ENCODE data around the gene GPR137C. TPM values are rescaled to one million over a fixed set of nuclear protein-coding genes. Genes with fewer than 3 reads are reported as not detected.

GPR137C gene
- total RNA-seq, 1 experiment from 2014 or later: 2.7 TPM

- CTCF ChIA-PET: no interaction called here
- DNase-seq (ENCODE audit: low spot score) (no peak), ATAC-seq (no peak)
- Mint-ChIP-seq H3K4me1 (peaks cover 8% of the 10 kb centered on the region), H3K4me3 (no peak overlapping the region), H3K9me3 (no peaks in the 10 kb centered on the region), H3K36me3 (peaks cover 14% of the 10 kb centered on the region), H3K27ac (peak overlapping the region; percentile 75; the same call in 1 of the 2 replicates), H3K27me3 (ENCODE audit: low read depth) (no peaks in the 10 kb centered on the region)
- TF ChIP-seq HMGA2 (CRISPR knock-in tag; IDR thresholded peaks at IDR 0.05) (no peak), NR1H2 (CRISPR knock-in tag; IDR thresholded peaks at IDR 0.05) (no peak), MYBL2 (CRISPR knock-in tag; IDR thresholded peaks at IDR 0.05) (no peak)
- POLR2A ChIA-PET: no interaction called here
These were observed 14.0 kb upstream of the GPR137C start for GRCh38 chr14:52538623-52539022.

DNA sequence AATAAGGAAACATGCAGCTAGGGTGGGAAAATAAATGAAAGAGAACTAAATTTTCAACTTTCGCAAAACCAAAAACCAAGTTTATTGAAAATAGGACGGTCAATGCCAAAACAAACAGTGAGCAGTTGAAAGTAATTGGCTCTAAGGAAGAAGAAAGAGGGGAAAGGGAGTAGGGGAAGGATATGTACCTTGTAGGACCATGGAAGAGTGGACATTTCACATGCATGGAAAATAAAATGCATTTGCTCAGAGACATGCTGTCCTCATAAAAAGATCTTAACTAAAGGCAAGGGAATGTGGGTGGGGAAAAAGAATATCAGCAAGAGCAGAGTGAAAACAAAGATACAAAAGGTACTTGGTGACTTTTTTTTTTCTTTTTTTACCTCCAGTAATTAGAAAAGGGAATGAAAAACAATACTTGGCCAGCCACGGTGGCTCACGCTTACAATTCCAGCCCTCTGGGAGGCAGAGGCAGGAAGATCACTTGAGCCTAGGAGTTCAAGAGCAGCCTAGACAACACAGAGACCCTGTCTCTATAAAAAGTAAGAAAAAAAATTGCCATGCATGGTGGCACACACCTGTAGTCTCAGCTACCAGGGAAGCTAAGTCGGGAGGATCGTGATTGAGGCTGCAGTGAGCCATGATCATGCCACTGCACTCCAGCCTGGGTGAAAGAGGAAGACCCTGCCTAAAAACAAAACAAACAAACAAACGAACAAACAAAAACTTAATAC lies 6.9 kb upstream of the GPR137C start:
- Mint-ChIP-seq H3K9me3 (no peaks in the 10 kb centered on the region), H3K4me1 (peaks cover 14% of the 10 kb centered on the region), H3K27me3 (ENCODE audit: low read depth) (no peaks in the 10 kb centered on the region), H3K36me3 (no peaks in the 10 kb centered on the region), H3K27ac (peak overlapping the region; percentile 81), H3K4me3 (no peak overlapping the region)
- ChIA-PET CTCF (no interaction called here), POLR2A (no interaction called here)
- TF ChIP-seq ZNF138 (CRISPR knock-in tag; conservative IDR thresholded peaks at IDR 0.05) (no peak), JUN (CRISPR knock-in tag; IDR thresholded peaks at IDR 0.05) (no peak), ETV6 (CRISPR knock-in tag; IDR thresholded peaks at IDR 0.05) (no peak), TP53 (CRISPR knock-in tag; IDR thresholded peaks at IDR 0.05) (no peak), SMAD4 (CRISPR knock-in tag; IDR thresholded peaks at IDR 0.05) (no peak), ELF4 (CRISPR knock-in tag; IDR thresholded peaks at IDR 0.05; ENCODE audit: low read depth) (no peak), MXD4 (CRISPR knock-in tag; IDR thresholded peaks at IDR 0.05; ENCODE audit: borderline replicate concordance) (no peak), ZNF425 (CRISPR knock-in tag; conservative IDR thresholded peaks at IDR 0.05) (no peak), JAZF1 (CRISPR knock-in tag; IDR thresholded peaks at IDR 0.05) (no peak), FOXJ3 (CRISPR knock-in tag; IDR thresholded peaks at IDR 0.05; ENCODE audit: borderline replicate concordance) (no peak), PRRX2 (CRISPR knock-in tag; IDR thresholded peaks at IDR 0.05) (no peak), ZNF512 (CRISPR knock-in tag; IDR thresholded peaks at IDR 0.05; ENCODE audit: borderline replicate concordance) (no peak), CREB1 (CRISPR knock-in tag; IDR thresholded peaks at IDR 0.05) (no peak), TCF7 (CRISPR knock-in tag; IDR thresholded peaks at IDR 0.05; ENCODE audit: low read depth) (no peak), USF1 (CRISPR knock-in tag; IDR thresholded peaks at IDR 0.05) (no peak)
- TF ChIP-seq, protein P1, sequence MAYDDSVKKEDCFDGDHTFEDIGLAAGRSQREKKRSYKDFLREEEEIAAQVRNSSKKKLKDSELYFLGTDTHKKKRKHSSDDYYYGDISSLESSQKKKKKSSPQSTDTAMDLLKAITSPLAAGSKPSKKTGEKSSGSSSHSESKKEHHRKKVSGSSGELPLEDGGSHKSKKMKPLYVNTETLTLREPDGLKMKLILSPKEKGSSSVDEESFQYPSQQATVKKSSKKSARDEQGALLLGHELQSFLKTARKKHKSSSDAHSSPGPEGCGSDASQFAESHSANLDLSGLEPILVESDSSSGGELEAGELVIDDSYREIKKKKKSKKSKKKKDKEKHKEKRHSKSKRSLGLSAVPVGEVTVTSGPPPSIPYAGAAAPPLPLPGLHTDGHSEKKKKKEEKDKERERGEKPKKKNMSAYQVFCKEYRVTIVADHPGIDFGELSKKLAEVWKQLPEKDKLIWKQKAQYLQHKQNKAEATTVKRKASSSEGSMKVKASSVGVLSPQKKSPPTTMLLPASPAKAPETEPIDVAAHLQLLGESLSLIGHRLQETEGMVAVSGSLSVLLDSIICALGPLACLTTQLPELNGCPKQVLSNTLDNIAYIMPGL (CRISPR knock-in tag; IDR thresholded peaks at IDR 0.05): no peak
- TF ChIP-seq, protein P2, sequence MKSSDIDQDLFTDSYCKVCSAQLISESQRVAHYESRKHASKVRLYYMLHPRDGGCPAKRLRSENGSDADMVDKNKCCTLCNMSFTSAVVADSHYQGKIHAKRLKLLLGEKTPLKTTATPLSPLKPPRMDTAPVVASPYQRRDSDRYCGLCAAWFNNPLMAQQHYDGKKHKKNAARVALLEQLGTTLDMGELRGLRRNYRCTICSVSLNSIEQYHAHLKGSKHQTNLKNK (CRISPR knock-in tag; IDR thresholded peaks at IDR 0.05): no peak
- TF ChIP-seq, protein P3, sequence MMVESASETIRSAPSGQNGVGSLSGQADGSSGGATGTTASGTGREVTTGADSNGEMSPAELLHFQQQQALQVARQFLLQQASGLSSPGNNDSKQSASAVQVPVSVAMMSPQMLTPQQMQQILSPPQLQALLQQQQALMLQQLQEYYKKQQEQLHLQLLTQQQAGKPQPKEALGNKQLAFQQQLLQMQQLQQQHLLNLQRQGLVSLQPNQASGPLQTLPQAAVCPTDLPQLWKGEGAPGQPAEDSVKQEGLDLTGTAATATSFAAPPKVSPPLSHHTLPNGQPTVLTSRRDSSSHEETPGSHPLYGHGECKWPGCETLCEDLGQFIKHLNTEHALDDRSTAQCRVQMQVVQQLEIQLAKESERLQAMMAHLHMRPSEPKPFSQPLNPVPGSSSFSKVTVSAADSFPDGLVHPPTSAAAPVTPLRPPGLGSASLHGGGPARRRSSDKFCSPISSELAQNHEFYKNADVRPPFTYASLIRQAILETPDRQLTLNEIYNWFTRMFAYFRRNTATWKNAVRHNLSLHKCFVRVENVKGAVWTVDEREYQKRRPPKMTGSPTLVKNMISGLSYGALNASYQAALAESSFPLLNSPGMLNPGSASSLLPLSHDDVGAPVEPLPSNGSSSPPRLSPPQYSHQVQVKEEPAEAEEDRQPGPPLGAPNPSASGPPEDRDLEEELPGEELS (CRISPR knock-in tag; IDR thresholded peaks at IDR 0.05): no peak
- TF ChIP-seq, protein P4, sequence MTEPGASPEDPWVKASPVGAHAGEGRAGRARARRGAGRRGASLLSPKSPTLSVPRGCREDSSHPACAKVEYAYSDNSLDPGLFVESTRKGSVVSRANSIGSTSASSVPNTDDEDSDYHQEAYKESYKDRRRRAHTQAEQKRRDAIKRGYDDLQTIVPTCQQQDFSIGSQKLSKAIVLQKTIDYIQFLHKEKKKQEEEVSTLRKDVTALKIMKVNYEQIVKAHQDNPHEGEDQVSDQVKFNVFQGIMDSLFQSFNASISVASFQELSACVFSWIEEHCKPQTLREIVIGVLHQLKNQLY (CRISPR knock-in tag; IDR thresholded peaks at IDR 0.05): no peak
- peak; percentile 24; the same call in 1 of the 2 replicates for ATAC-seq
- no peak for DNase-seq (ENCODE audit: low spot score)
